Caco-2 (cell line): ENCODE measurements around the gene WWOX. TPM values are rescaled to one million over a fixed set of nuclear protein-coding genes. Genes with fewer than 3 reads are reported as not detected.

Experiments used
- BruUV-seq: library from RNA; stranded (reverse); fragments of 400-500 nt; replicated peaks from 2 replicates; lab custom pipeline; 2021; lab: Mats Ljungman, UMichigan
- CTCF ChIA-PET: fragments of 300-600 bp; sonication (Branson Sonifier 250); formaldehyde crosslinking; loops from one replicate; lab custom pipeline; 2022; ENCODE audit warnings: antibody characterized with exemption; lab: Charles Lee
- POLR2A ChIA-PET: fragments of 300-600 bp; sonication (Branson Sonifier 250); formaldehyde crosslinking; loops from one replicate; lab custom pipeline; 2022; ENCODE audit warnings: antibody characterized with exemption; lab: Charles Lee
- DNase-seq, 2 experiments: peaks; one replicate each; pipeline versions ENCODE4 v3.0.0 to v3.0.0-alpha.2; 2020 to 2022
- H3K27me3 ChIP-seq: replicated peaks from 2 replicates; pipeline ENCODE4 v1.6.0; 2011; ENCODE audit warnings: low read length; ENCODE audit not compliant: control insufficient read depth, insufficient read depth
- H3K36me3 ChIP-seq: 2 replicates; pipeline ENCODE4 v1.5.1; 2011; ENCODE audit warnings: low read length; ENCODE audit not compliant: control insufficient read depth, insufficient read depth
- H3K4me1 ChIP-seq: fragments of 250-450 bp; sonication (Bioruptor Pico); 2 replicates; pipeline ENCODE4 v1.5.1; 2020; ENCODE audit warnings: mild to moderate bottlenecking
- H3K4me3 ChIP-seq: 2 replicates; pipeline ENCODE4 v1.5.1; 2011; ENCODE audit warnings: low read depth, mild to moderate bottlenecking, control low read depth, low read length
- H3K9me3 ChIP-seq: fragments of 250-450 bp; sonication (Bioruptor Pico); 2 replicates; pipeline ENCODE4 v1.5.1; 2020; ENCODE audit warnings: mild to moderate bottlenecking, moderate library complexity
- H3K27ac Mint-ChIP-seq: one replicate; pipeline ENCODE4 v1.8.0; 2022; ENCODE audit warnings: mixed read lengths; ENCODE audit not compliant: unreplicated experiment
- H3K27me3 Mint-ChIP-seq: one replicate; pipeline ENCODE4 v1.8.0; 2022; ENCODE audit warnings: mixed read lengths; ENCODE audit not compliant: insufficient read depth, unreplicated experiment
- H3K36me3 Mint-ChIP-seq: one replicate; pipeline ENCODE4 v1.8.0; 2022; ENCODE audit warnings: mild to moderate bottlenecking, mixed read lengths; ENCODE audit not compliant: insufficient read depth, unreplicated experiment
- H3K4me1 Mint-ChIP-seq: one replicate; pipeline ENCODE4 v1.8.0; 2022; ENCODE audit warnings: low read depth, mixed read lengths; ENCODE audit not compliant: unreplicated experiment
- H3K4me3 Mint-ChIP-seq: one replicate; pipeline ENCODE4 v1.8.0; 2022; ENCODE audit warnings: mild to moderate bottlenecking, moderate library complexity, mixed read lengths; ENCODE audit not compliant: unreplicated experiment
- H3K9me3 Mint-ChIP-seq: one replicate; pipeline ENCODE4 v1.8.0; 2022; ENCODE audit warnings: mixed read lengths; ENCODE audit not compliant: unreplicated experiment
- intact Hi-C: fragments of 100-400 bp; cut with micrococcal nuclease; formaldehyde crosslinking; loops from one replicate; pipeline ENCODE4 v1.10.0; 2022; ENCODE audit not compliant: unreplicated experiment
- total RNA-seq: library from RNA; stranded (reverse); gene quantifications from 2 replicates; pipeline ENCODE4 v1.2.3, GENCODE V29; 2022
- TF ChIP-seq, protein P1 (sequence below), 2 experiments: fragments of 200-600 bp in 1 of 2; IDR thresholded peaks; 1 replicate in 1 of 2; 2 replicates in 1 of 2; pipeline versions ENCODE4 v1.5.1 to v1.8.0; 2011 to 2022; ENCODE audit warnings: antibody characterized with exemption in 1 of 2, control low read depth in 1 of 2, inconsistent platforms in 1 of 2, low read depth in 1 of 2, low read length in 1 of 2, mild to moderate bottlenecking in 1 of 2, moderate library complexity in 1 of 2; ENCODE audit not compliant: insufficient read depth in 1 of 2, severe bottlenecking in 1 of 2, unreplicated experiment in 1 of 2

The WWOX gene
- total RNA-seq, 1 experiment from 2014 or later: 45.0 TPM

DNA sequence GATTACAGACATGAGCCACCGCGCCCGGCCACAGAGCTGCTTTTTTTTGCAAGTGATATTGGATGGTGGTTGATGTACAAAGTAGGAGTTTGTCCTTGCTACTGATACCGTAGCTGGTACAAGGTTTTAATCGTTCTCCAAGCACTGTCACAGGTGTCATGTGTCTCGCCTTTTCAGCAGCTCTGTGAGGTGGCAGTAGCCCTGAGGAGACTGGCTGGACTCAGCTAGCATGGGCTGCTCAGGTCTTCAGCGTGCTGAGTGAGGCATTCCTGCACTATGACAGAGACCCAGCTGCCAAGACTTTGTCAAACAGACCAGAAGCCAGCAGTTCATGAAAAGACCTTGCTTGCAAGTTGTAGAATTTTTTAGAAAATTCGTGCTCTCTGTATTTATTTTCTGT lies 7.2 kb downstream of the WWOX start:
- H3K27ac Mint-ChIP-seq: no peak overlapping the region
- TF ChIP-seq, protein P1, sequence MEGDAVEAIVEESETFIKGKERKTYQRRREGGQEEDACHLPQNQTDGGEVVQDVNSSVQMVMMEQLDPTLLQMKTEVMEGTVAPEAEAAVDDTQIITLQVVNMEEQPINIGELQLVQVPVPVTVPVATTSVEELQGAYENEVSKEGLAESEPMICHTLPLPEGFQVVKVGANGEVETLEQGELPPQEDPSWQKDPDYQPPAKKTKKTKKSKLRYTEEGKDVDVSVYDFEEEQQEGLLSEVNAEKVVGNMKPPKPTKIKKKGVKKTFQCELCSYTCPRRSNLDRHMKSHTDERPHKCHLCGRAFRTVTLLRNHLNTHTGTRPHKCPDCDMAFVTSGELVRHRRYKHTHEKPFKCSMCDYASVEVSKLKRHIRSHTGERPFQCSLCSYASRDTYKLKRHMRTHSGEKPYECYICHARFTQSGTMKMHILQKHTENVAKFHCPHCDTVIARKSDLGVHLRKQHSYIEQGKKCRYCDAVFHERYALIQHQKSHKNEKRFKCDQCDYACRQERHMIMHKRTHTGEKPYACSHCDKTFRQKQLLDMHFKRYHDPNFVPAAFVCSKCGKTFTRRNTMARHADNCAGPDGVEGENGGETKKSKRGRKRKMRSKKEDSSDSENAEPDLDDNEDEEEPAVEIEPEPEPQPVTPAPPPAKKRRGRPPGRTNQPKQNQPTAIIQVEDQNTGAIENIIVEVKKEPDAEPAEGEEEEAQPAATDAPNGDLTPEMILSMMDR (IDR thresholded peaks at IDR 0.05; ENCODE audit: insufficient read depth in 1 of 2, low read depth in 1 of 2, low read length in 1 of 2, severe bottlenecking in 1 of 2, unreplicated experiment in 1 of 2): no peak
- DNase-seq: no peak
- intact Hi-C loops: no loop called here
- no peaks in the 10 kb centered on the region for H3K9me3 Mint-ChIP-seq
- no peak overlapping the region for H3K4me3 Mint-ChIP-seq
- no peaks in the 10 kb centered on the region for H3K27me3 ChIP-seq
- POLR2A ChIA-PET: no interaction called here
- H3K9me3 ChIP-seq: no peaks in the 10 kb centered on the region
- CTCF ChIA-PET: interaction anchor here (1.0 kb wide), 1 partner anchor 15 kb away, joined by 3 read pairs; no protein-coding TSS in a partner anchor
- H3K4me1 ChIP-seq: 0 out of 2 replicates have a peak, but pooled peaks cover 3% of the 10 kb centered on the region
- no TSS peak for BruUV-seq
- no peaks in the 10 kb centered on the region for H3K27me3 Mint-ChIP-seq
- peaks cover 2% of the 10 kb centered on the region; the same call in 1 of the 2 replicates for H3K36me3 ChIP-seq
- no peak overlapping the region for H3K4me3 ChIP-seq
- H3K4me1 Mint-ChIP-seq: peaks cover 7% of the 10 kb centered on the region
- peaks cover 22% of the 10 kb centered on the region for H3K36me3 Mint-ChIP-seq

DNA sequence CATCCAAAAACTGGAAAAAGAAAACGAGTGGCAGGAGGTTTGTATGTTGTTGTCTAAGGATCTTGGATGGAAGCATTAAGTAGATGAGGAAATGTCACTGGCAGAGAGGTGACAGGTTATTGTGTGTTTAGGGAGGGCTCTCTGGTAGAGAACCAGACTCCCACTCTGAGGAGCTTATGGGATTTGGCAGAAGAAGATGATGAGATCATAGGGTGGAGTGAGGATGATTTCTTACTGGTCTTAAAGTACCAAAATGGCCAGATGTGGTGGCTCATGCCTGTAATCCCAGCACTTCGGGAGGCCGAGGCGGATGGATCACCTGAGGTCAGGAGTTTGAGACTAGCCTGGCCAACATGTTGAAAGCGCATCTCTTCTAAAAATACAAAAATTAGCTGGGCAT lies 9.0 kb downstream of the WWOX start:
- Mint-ChIP-seq H3K36me3 (peaks cover 18% of the 10 kb centered on the region), H3K4me3 (no peak overlapping the region), H3K27me3 (no peaks in the 10 kb centered on the region), H3K4me1 (peaks cover 3% of the 10 kb centered on the region), H3K27ac (no peak overlapping the region), H3K9me3 (no peaks in the 10 kb centered on the region)
- CTCF ChIA-PET: no interaction called here
- TF ChIP-seq, protein P1 (IDR thresholded peaks at IDR 0.05; ENCODE audit: insufficient read depth in 1 of 2, low read depth in 1 of 2, low read length in 1 of 2, severe bottlenecking in 1 of 2, unreplicated experiment in 1 of 2): no peak
- Histone ChIP-seq H3K9me3 (no peaks in the 10 kb centered on the region), H3K36me3 (peaks cover 2% of the 10 kb centered on the region; the same call in 1 of the 2 replicates), H3K4me3 (no peak overlapping the region), H3K4me1 (0 out of 2 replicates have a peak, but pooled peaks cover 3% of the 10 kb centered on the region), H3K27me3 (no peaks in the 10 kb centered on the region)
- no TSS peak for BruUV-seq
- no peak for DNase-seq
- POLR2A ChIA-PET: no interaction called here
- intact Hi-C loops: no loop called here

DNA sequence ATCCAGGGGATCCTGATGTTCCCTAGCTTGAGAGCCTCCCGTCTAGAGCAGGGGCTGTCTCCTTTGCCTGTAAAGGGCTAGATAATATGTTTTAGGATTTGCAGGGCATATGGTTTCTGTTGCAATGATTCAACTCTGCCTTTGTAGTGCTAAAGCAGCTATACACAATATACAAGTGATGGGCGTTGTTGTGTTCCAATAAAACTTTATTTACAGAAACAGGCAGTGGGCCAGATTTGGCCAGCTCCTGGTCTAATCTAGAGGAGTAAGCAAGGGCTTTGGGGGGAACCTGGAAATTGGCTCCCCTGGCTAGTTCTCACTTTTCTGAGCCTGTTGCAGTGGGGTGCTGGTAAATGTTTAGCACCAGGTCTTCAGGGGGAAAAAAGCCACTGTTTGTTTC lies 13.8 kb downstream of the WWOX start:
- CTCF ChIA-PET: no interaction called here
- Mint-ChIP-seq H3K4me3 (no peak overlapping the region), H3K36me3 (peaks cover 17% of the 10 kb centered on the region), H3K27ac (no peak overlapping the region), H3K27me3 (no peaks in the 10 kb centered on the region), H3K4me1 (peaks cover 7% of the 10 kb centered on the region), H3K9me3 (no peaks in the 10 kb centered on the region)
- no peak overlapping the region for H3K4me3 ChIP-seq
- no peak for DNase-seq
- peaks cover 7% of the 10 kb centered on the region for H3K36me3 ChIP-seq
- TF ChIP-seq, protein P1 (IDR thresholded peaks at IDR 0.05; ENCODE audit: insufficient read depth in 1 of 2, low read depth in 1 of 2, low read length in 1 of 2, severe bottlenecking in 1 of 2, unreplicated experiment in 1 of 2): no peak
- H3K27me3 ChIP-seq: no peaks in the 10 kb centered on the region
- POLR2A ChIA-PET: no interaction called here
- H3K9me3 ChIP-seq: no peaks in the 10 kb centered on the region
- BruUV-seq: no TSS peak
- H3K4me1 ChIP-seq: no peaks in the 10 kb centered on the region
- intact Hi-C loops: no loop called here
